Lower leg skin (tissue), 4 donors: ENCODE measurements around the gene PDZD8. TPM values are rescaled to one million over a fixed set of nuclear protein-coding genes. Genes with fewer than 3 reads are reported as not detected.

Experiments used
- DNase-seq, 2 donors: peaks; one replicate each; pipeline ENCODE4 v3.0.0-alpha.2; 2019; ENCODE audit warnings: low spot score in 2 of 2
- H3K4me3 ChIP-seq: fragments of 200-600 bp; sonication (generic); 2 replicates; pipeline ENCODE4 v1.5.1; 2017; ENCODE audit warnings: mild to moderate bottlenecking, low read depth; ENCODE audit not compliant: poor library complexity, severe bottlenecking
- POLR2A ChIP-seq, 2 donors: fragments of 450-650 bp; IDR thresholded peaks; one replicate each; pipeline ENCODE4 v1.6.1; 2016 to 2017; ENCODE audit warnings: antibody characterized with exemption in 2 of 2, mild to moderate bottlenecking in 1 of 2, moderate library complexity in 1 of 2
- WGBS, 2 donors: methylation state at CpG; one replicate each; pipeline ENCODE4 v1.1.5; 2018; 5-methylcytosine and 5-hydroxymethylcytosine counted together
- intact Hi-C: fragments of 100-400 bp; cut with DNase I; formaldehyde crosslinking; loops from one replicate; pipeline ENCODE4 v1.15.0; 2023; ENCODE audit warnings: low total_unique reads
- total RNA-seq, 4 donors: library from RNA; depleted of rRNA; stranded (reverse); fragments of >200 nt; gene quantifications; one replicate each; pipeline ENCODE4 v1.1.0, GENCODE V29; 2016
- TF ChIP-seq, protein P1 (sequence below), 3 donors: fragments of 450-650 bp; IDR thresholded peaks; one replicate each; pipeline ENCODE4 v1.5.1; 2016; ENCODE audit warnings: antibody characterized with exemption in 3 of 3, mild to moderate bottlenecking in 3 of 3, moderate library complexity in 2 of 3

PDZD8 gene
- total RNA-seq, 4 donors from 2014 or later = 20.6 to 29.4 (median 27.8) TPM

DNA sequence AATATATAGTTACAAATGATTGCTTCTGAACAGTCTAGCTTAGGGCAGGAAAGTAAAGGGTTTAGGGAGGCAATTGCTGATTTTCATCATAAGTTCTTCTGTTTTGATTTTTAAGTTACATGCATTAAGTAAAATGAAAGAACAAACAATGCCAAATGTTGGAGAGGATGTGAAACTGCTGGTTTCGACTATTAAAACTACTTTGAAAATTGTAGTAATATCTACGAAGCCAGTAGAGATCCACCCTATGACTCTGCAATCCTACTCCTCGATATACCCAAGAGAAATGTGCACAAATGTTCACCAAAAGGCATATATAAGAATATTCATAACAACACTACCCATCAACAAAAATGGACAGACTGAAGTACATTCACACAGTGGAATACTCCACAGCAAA is 24.3 kb downstream of the PDZD8 start:
- DNase-seq = no peak
- TF ChIP-seq, protein P1, sequence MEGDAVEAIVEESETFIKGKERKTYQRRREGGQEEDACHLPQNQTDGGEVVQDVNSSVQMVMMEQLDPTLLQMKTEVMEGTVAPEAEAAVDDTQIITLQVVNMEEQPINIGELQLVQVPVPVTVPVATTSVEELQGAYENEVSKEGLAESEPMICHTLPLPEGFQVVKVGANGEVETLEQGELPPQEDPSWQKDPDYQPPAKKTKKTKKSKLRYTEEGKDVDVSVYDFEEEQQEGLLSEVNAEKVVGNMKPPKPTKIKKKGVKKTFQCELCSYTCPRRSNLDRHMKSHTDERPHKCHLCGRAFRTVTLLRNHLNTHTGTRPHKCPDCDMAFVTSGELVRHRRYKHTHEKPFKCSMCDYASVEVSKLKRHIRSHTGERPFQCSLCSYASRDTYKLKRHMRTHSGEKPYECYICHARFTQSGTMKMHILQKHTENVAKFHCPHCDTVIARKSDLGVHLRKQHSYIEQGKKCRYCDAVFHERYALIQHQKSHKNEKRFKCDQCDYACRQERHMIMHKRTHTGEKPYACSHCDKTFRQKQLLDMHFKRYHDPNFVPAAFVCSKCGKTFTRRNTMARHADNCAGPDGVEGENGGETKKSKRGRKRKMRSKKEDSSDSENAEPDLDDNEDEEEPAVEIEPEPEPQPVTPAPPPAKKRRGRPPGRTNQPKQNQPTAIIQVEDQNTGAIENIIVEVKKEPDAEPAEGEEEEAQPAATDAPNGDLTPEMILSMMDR (IDR thresholded peaks at IDR 0.05) = no peak
- no peak for TF ChIP-seq POLR2A (IDR thresholded peaks at IDR 0.05)
- intact Hi-C loops = no loop called here
- WGBS, 2 donors = 75 to 81% methylated on average over 3 of the region's 3 CpGs
- no peak overlapping the region for H3K4me3 ChIP-seq

DNA sequence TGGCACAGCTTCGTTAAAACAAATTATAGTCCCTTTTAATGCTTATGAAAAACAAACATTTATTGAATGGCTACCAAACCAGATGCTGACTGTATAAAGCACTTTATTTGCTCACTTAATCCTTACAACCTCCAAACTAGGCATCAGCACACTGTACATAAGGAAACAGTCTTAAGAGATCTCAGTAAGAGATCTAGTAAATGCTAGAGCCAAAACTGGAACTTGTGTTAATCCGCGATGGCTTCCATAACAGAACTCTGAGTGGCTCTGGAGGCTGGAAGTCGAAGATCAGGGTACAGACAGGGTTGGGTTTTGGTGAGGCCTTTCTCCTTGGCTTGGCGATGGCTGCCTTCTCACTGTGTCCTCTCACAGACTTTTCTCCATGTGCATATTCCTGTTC is 27.0 kb downstream of the PDZD8 start:
- H3K4me3 ChIP-seq = no peak overlapping the region
- intact Hi-C loops = no loop called here
- 92% methylated on average over 5 of the region's 5 CpGs for WGBS, 2 donors
- TF ChIP-seq POLR2A (IDR thresholded peaks at IDR 0.05) = no peak
- TF ChIP-seq, protein P1 (IDR thresholded peaks at IDR 0.05) = no peak
- no peak for DNase-seq

DNA sequence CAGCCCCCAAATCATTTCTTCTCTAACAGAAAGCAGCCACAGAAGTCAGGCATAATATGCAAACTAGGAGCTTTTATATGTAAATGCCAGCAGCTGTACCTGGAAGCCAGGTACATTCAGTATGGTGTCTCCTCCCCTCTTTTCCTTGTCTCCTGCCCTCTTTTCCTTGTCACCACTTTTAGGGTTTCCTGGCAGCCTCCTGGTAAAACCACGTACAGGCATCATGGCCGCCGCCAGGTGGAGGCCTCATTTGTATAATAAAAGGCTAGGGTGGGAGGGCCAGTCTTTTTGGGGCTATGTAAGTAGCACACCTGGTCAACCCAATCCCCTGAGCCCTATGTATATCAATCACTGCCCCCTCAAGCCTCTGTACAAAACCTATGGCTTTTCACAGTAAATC is 28.7 kb downstream of the PDZD8 start:
- WGBS, 2 donors = 88 to 93% methylated on average over 3 of the region's 3 CpGs
- intact Hi-C loops = no loop called here
- no peak overlapping the region for H3K4me3 ChIP-seq
- TF ChIP-seq, protein P1 (IDR thresholded peaks at IDR 0.05) = no peak
- DNase-seq = no peak

DNA sequence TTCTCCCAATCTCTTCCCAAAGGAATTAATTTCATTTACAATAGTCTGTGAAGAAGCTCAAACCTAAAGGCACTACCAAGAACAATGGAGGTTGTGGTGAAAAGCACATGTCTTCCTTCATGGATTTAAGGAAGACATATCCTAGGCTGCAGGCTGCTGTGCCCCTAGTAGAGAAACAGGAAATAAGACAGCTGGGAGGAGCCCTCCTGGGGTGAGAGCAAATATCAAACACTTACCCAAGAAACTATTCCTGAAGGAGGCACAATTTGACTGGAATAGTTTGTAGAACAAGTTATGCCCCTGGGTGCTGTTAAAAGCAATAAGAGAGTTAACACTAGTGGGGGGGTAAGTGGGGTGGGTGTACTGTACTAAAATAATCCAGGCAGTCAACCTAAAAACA is 30.1 kb downstream of the PDZD8 start:
- intact Hi-C loops = no loop called here
- TF ChIP-seq, protein P1 (IDR thresholded peaks at IDR 0.05) = no peak
- no peak for TF ChIP-seq POLR2A (IDR thresholded peaks at IDR 0.05)
- DNase-seq = no peak
- H3K4me3 ChIP-seq = no peak overlapping the region

DNA sequence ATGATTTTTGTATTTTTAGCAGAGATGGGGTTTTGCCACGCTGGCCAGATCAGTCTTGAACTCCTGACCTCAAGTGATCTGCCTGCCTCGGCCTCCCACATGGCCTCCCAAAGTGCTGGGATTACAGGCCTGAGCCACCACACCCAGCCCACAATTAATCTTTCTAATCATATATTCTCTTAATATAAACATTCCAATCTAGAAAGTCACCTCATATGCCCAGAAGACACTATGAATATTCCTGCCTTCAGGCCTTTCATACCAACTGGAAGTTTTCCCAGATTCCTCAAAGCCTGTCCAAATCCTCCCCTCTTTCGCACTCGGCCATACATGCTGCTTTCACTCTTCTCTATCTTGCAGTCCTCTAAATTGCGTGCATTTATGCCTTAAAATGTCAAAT is 32.6 kb downstream of the PDZD8 start:
- 68 to 71% methylated on average over 5 of the region's 5 CpGs for WGBS, 2 donors
- no peak overlapping the region for H3K4me3 ChIP-seq
- TF ChIP-seq POLR2A (IDR thresholded peaks at IDR 0.05) = no peak
- TF ChIP-seq, protein P1 (IDR thresholded peaks at IDR 0.05) = no peak
- DNase-seq = no peak
- intact Hi-C loops = no loop called here

DNA sequence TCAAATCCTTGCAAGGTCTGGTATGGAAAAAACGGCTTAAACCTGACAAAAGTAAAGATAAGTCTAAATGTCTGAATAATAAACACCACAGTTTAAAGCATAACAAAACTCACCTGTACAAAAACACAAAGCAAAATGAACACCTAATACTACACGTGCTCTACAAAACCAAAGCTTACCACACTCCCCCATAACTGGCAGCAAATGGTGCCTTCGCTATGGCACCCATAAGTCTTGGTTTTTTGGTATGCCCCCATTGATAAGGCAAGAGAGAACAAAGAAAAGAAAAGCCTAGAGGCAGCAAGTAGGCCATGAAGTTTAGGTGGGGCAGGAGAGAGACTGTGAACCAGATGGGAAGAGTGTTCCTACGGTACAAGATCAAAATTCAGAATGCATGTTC is 34.2 kb downstream of the PDZD8 start:
- no peak for DNase-seq
- WGBS, 2 donors = 89 to 95% methylated on average over 4 of the region's 4 CpGs
- intact Hi-C loops = no loop called here
- H3K4me3 ChIP-seq = no peak overlapping the region
- TF ChIP-seq POLR2A (IDR thresholded peaks at IDR 0.05) = no peak
- TF ChIP-seq, protein P1 (IDR thresholded peaks at IDR 0.05) = no peak
